Stimulated activated naive B cell treated with anti-CD40 and anti-IgM and Interleukin-4, amounts not matched to agents 10 μg/mL and 1 μg/mL and 100 μg/mL, for 72 hours (primary cell): ENCODE data around the gene MYO1D.
"Not testable (repeated sequence)": the region's sequence is repeated elsewhere in the genome, so short reads cannot be mapped to it uniquely, and the experiment has no call there.

Experiments
- ATAC-seq, 2 donors: fragments of 150-1000 bp; cut with Tn5 transposase; replicated peaks; 2 replicates each; pipeline ENCODE4 v1.10.0; 2021; ENCODE audit warnings: moderate library complexity in 1 of 2
- DNase-seq: peaks from one replicate; pipeline ENCODE4 v3.0.0; 2021
- H3K27ac Mint-ChIP-seq: one replicate; pipeline ENCODE4 v1.8.0; 2022; ENCODE audit warnings: mild to moderate bottlenecking, mixed read lengths
- H3K27me3 Mint-ChIP-seq, 2 donors: one replicate each; pipeline ENCODE4 v1.8.0; 2022; ENCODE audit warnings: mixed read lengths in 2 of 2
- H3K36me3 Mint-ChIP-seq, 2 donors: one replicate each; pipeline ENCODE4 v1.8.0; 2022; ENCODE audit warnings: mixed read lengths in 2 of 2, mild to moderate bottlenecking in 1 of 2
- H3K4me1 Mint-ChIP-seq, 2 donors: one replicate each; pipeline ENCODE4 v1.8.0; 2022; ENCODE audit warnings: mixed read lengths in 2 of 2, mild to moderate bottlenecking in 1 of 2
- H3K4me3 Mint-ChIP-seq, 2 donors: one replicate each; pipeline ENCODE4 v1.8.0; 2022; ENCODE audit warnings: mild to moderate bottlenecking in 2 of 2, mixed read lengths in 2 of 2, moderate library complexity in 1 of 2
- H3K9me3 Mint-ChIP-seq, 2 donors: one replicate each; pipeline ENCODE4 v1.8.0; 2022; ENCODE audit warnings: mixed read lengths in 2 of 2, mild to moderate bottlenecking in 1 of 2

The MYO1D gene

DNA sequence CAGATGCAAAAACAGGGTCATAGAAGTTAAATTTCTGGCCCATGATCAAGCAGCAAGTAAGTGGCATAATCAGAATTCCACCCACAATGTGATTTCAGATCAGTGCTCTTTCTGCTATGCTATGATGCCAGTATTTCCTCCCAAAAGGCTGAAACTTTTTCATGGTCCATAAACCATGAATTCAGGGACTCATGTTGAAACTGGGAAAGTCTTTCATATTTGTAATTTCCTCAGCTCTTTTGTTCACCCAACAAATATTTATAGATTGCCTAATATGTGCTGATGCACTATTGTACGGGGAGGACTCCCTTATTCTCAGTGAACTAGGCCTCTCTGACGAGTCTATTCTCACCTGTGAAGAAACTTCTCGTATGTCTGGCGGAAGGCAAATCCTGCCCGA, 156.3 kb downstream of the MYO1D start:
- DNase-seq = no peak
- Mint-ChIP-seq H3K27ac (no peak overlapping the region), H3K27me3 (no peaks in the 10 kb centered on the region), H3K4me3 (no peak overlapping the region), H3K4me1 (no peaks in the 10 kb centered on the region), H3K36me3 (peaks cover 26 to 34% of the 10 kb centered on the region in 2 donors), H3K9me3 (peaks cover 4 to 5% of the 10 kb centered on the region in 2 donors)
- no peak for ATAC-seq

DNA sequence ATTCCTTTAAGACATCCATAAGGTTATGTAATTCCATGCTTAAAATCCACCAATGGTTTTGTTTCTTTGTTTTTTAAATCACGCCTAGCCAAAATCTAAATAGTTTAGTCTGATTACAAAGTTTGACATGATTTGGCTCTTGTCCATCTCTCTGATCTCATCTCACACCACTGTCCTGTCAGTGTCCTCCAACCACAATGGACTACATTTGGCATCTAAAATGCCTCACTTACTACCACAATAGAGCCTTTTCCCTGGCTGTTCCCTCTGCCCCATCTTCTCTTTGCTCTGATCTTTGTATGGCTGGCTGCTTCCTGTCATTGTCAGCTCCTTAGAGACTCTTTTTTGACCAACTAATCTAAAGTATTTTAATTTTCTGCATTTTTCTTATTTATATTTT, 157.2 kb downstream of the MYO1D start:
- no peak overlapping the region for H3K27ac Mint-ChIP-seq
- DNase-seq (no peak), ATAC-seq (no peak)
- no peaks in the 10 kb centered on the region for H3K9me3 Mint-ChIP-seq
- H3K27me3 Mint-ChIP-seq = no peaks in the 10 kb centered on the region
- H3K4me1 Mint-ChIP-seq = no peaks in the 10 kb centered on the region
- no peak overlapping the region for H3K4me3 Mint-ChIP-seq
- peaks cover 17 to 27% of the 10 kb centered on the region in 2 donors for H3K36me3 Mint-ChIP-seq

DNA sequence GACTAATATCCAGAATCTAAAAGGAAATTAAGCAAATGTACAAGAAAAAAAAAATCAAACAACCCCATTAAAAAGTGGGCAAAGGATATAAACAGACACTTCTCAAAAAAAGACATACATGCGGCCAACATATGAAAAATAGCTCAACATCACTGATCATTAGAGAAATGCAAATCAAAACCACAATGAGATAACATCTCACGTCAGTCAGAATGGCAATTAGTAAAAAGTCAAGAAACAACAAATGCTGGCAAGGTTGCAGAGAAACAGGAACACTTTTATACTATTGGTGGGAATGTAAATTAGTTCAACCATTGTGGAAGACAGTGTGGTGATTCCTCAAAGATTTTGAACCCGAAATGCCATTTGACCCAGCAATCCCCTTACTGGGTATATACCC, 162.0 kb downstream of the MYO1D start:
- H3K36me3 Mint-ChIP-seq = peaks cover 16 to 39% of the 10 kb centered on the region in 2 donors
- not testable (repeated sequence) for DNase-seq, H3K9me3 Mint-ChIP-seq

DNA sequence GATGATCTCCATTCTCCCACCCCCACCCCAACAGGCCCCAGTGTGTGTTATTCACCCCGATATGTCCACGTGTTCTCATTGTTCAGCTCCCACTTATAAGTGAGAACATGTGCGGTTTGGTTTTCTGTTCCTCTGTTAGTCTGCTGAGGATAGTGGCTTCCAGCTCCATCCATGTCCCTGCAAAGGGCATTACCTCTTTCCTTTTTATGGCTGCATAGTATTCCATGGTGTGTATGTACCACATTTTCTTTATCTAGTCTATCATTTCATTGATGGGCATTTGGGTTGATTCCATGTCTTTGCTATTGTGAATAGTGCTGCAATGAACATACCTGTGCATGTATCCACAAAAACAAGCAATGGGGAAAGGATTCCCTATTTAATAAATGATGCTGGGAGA, 162.7 kb downstream of the MYO1D start:
- ATAC-seq, H3K4me1 Mint-ChIP-seq, DNase-seq, H3K9me3 Mint-ChIP-seq, H3K4me3 Mint-ChIP-seq, H3K27me3 Mint-ChIP-seq, H3K27ac Mint-ChIP-seq: not testable (repeated sequence)
- H3K36me3 Mint-ChIP-seq = peaks cover 16 to 35% of the 10 kb centered on the region in 2 donors

More for the DNA sequence above, 162.0 kb downstream of the MYO1D start:
- not testable (repeated sequence) for H3K4me1 Mint-ChIP-seq, H3K27ac Mint-ChIP-seq, ATAC-seq, H3K4me3 Mint-ChIP-seq, H3K27me3 Mint-ChIP-seq

DNA sequence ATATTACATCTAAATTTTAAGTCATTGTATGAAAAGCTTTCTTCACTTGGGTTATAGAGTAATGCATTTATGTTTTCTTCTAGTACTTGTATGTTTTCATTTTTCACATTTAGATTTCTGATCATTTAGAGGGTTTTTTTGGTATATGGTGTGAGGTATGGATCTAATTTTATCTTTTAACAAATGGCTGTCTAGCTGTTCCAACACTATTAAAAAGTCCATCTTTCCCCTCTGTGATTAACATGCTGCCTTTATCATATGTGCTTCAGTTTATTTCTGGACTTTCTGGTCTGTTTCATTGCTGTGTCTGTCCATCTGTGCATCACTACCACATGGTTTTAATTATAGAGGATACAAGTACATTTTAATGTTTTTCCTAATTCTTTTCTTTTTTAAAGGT, 163.8 kb downstream of the MYO1D start:
- Mint-ChIP-seq H3K4me3 (no peak overlapping the region), H3K9me3 (no peaks in the 10 kb centered on the region), H3K36me3 (peaks cover 11 to 27% of the 10 kb centered on the region in 2 donors), H3K27ac (no peak overlapping the region), H3K4me1 (no peaks in the 10 kb centered on the region), H3K27me3 (no peaks in the 10 kb centered on the region)
- ATAC-seq (no peak), DNase-seq (no peak)

DNA sequence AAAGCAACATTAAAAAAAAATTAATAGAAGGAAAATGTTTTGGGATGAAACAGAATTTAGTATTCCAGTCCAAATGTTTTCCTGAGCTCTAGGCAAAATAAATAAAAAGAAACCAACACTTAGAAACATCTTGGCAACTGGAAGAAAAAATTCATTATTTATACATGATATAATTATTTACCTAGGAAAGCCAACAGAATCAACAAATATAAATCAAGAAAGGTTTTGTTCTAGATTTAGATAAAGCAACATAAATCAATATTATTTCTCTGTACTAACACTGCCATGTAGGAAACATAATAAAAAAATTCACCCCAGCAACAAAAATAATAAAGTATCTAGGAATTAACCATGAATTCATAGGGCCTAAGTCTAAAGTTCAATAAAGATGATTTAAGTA, 167.4 kb downstream of the MYO1D start:
- H3K36me3 Mint-ChIP-seq = peaks cover 8 to 23% of the 10 kb centered on the region in 2 donors
- DNase-seq = no peak
- no peaks in the 10 kb centered on the region for H3K9me3 Mint-ChIP-seq
- H3K27ac Mint-ChIP-seq = no peak overlapping the region
- H3K27me3 Mint-ChIP-seq = no peaks in the 10 kb centered on the region
- no peak for ATAC-seq
- H3K4me1 Mint-ChIP-seq = no peaks in the 10 kb centered on the region
- H3K4me3 Mint-ChIP-seq = no peak overlapping the region

DNA sequence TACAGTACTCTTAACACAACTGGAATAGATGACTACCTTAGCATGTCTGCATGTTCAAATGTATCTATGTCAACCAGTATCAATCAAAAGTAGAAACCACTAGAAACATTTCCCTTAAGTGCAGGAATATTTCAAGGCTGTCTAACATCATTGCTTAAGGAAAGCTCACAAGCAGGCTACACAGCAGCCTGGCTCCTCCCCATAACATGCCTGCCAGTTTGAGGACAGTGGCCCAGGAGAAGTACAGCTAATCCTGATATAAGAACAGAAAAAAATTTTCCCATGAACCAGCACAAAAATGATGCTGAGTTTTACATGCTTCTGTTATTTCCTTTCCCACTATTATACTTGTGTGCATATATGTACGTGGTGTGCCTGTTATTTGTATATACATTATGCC, 175.1 kb downstream of the MYO1D start:
- no peaks in the 10 kb centered on the region for H3K4me1 Mint-ChIP-seq

DNA sequence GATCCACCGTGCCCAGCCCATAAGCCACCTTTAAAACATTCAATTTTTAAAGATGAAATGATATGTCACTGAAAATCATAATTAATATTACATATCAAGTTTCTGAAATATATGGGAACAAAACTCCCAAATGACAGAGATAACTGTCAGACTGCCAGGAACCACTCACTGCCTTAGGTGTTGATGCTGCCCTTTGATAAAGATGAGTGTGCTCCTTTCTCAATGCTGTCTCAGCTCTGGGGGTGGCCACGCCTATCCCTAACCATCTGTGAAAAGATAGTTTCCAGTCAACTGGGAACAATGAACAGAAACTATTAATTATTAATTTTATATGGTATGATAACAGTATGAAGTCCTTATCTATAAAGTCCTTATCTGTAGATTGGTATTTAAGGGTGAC, 177.7 kb downstream of the MYO1D start:
- H3K9me3 Mint-ChIP-seq = no peaks in the 10 kb centered on the region
- H3K4me1 Mint-ChIP-seq = no peaks in the 10 kb centered on the region
- peaks cover 0 to 5% of the 10 kb centered on the region in 2 donors for H3K27me3 Mint-ChIP-seq
- no peak overlapping the region for H3K4me3 Mint-ChIP-seq
- peaks cover 3 to 4% of the 10 kb centered on the region in 2 donors for H3K36me3 Mint-ChIP-seq
- ATAC-seq = no peak
- DNase-seq = no peak
- no peak overlapping the region for H3K27ac Mint-ChIP-seq

More for the DNA sequence above, 175.1 kb downstream of the MYO1D start:
- Mint-ChIP-seq H3K27ac (no peak overlapping the region), H3K27me3 (no peaks in the 10 kb centered on the region), H3K4me3 (no peak overlapping the region), H3K9me3 (no peaks in the 10 kb centered on the region), H3K36me3 (peaks cover 3% of the 10 kb centered on the region in 2 donors)
- DNase-seq = no peak
- no peak for ATAC-seq

DNA sequence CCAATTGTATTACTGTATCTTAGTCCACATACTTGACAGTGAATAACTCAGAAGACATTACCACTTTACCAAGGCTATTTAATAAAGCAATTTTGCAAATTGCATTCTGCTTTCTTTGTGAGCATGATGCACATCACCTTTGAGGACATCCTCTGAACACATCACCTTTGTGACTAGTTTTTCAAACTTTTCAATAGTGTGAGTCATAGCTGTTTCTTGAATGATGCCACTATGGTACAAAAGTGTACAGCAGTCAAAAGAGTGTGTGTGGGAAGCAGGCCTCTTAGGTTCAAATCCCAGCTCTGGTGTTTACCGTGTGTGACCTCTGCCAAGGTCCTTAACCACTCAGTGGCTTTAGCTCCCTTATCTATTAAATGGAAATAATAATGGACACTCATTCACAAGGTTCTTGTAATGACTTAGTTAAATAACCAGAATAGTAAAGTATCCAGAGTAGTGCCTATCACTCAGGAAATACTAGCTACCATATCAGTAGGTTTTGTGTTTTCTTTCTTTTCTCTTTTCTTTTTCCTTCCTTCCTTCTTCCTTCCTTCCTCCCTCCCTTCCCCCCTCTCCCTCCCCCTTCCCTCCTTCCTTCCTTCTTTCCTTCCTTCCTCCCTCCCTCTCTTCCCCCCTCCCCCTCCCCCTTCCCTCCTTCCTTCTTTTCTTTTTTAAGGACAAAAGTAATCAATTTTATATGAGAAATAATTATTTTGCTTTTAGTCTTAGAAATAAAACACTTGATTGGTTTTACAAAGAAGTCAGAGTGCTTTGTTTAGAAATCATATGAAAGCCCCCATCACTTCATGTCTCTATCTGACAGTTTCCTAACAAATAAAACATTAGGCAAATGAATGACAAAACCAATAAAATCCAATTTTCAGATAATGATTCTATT, 178.9 kb downstream of the MYO1D start:
- Mint-ChIP-seq H3K9me3 (no peaks in the 10 kb centered on the region), H3K4me1 (no peaks in the 10 kb centered on the region), H3K27me3 (peaks cover 5 to 7% of the 10 kb centered on the region in 2 donors), H3K36me3 (peaks cover 3 to 4% of the 10 kb centered on the region in 2 donors), H3K4me3 (no peak overlapping the region), H3K27ac (no peak overlapping the region)
- ATAC-seq (no peak), DNase-seq (no peak)

DNA sequence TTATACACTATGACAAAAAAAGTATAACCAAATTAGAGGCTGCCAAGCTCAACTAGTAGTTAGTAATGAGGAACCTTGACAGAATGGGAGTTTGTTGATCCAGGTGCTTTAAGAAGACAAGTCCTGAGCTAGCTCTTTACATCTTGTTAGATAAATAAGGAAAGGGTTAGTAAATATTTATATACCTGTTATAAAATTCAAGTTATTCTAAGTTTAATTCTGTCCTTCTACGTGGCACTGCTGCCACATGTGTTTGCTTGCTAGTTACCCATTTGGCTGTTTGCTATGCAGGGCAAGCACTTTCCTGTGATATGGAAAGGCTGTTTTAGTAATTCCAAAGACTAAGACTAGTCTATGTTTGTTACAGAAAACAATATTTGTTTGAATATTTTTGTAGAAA, 180.5 kb downstream of the MYO1D start:
- DNase-seq (no peak), ATAC-seq (no peak)
- Mint-ChIP-seq H3K4me3 (no peak overlapping the region), H3K36me3 (peaks cover 3 to 4% of the 10 kb centered on the region in 2 donors), H3K27ac (no peak overlapping the region), H3K4me1 (no peaks in the 10 kb centered on the region), H3K9me3 (no peaks in the 10 kb centered on the region), H3K27me3 (peaks cover 5 to 8% of the 10 kb centered on the region in 2 donors)

DNA sequence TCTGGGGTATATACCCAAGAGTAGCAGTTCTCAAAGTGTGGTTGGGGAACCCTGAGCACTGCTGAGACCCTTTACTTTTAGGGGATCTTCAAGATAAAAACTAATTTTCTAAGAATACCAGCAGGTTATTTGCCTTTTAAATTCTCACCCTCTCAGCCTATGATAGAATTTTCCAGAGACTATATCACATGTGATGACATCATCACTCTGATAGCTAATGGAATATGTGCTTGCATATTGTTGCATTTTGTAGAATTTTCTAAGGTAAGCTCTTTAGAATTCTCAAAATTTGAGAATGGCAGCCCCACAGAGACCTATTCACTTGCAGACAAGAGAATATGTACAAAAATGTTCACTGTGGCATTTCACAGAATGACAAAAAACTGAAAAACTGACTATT, 181.1 kb downstream of the MYO1D start:
- H3K27ac Mint-ChIP-seq = no peak overlapping the region
- ATAC-seq (no peak), DNase-seq (no peak)
- H3K9me3 Mint-ChIP-seq = no peaks in the 10 kb centered on the region
- no peak overlapping the region for H3K4me3 Mint-ChIP-seq
- peaks cover 5 to 8% of the 10 kb centered on the region in 2 donors for H3K27me3 Mint-ChIP-seq
- peaks cover 3 to 4% of the 10 kb centered on the region in 2 donors for H3K36me3 Mint-ChIP-seq
- no peaks in the 10 kb centered on the region for H3K4me1 Mint-ChIP-seq

DNA sequence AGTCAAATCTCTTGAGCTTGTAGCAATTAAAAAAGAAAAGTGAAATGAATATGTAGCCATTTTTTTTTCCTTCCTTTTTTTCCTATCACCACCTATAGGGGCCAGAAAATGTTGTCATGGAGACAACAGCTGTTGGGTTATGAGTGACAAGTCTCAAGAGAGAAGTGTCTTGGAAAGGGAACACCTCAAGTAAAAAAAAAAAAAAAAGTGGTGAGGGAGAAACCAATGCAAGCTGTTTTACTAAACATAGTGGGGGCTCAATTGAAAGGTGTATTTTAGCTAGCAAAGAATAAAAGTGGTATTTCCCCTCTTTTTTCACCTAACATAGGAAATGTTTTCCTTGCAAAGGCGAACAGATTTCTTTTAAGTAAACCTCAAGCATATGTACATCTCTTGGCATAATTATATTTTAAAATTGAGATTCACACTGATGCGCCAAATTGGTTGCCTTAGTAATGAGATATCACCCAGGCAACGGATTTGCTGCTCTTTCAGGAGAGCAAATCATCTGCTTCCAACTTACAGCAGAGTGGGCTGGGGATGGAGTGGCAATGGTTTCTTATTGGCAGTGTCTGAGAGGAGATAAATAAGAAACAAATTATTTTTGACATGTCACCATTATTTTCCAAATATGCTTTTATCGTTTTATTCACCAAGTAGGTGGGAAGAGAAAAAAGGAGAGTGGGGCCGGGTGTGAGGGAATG, 183.6 kb downstream of the MYO1D start:
- peaks cover 0 to 4% of the 10 kb centered on the region in 2 donors for H3K36me3 Mint-ChIP-seq

DNA sequence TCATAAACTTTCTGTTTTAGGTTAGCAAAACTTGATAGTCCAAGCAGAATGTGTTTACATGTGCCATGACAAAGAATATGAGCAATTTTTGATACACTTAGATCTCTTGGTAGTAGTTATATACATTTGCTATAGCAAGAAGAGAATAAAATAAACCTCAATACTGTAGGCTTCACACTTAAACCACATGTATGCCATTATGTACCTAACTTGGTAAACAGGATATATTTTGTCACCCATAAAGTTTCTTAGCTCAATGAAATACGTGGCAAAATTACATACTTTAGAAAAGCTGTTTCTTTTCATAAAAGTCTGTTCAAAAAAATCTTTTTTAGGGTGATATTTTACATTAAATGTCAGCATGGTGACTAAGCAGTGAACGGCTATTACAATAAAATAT, 184.7 kb downstream of the MYO1D start:
- Mint-ChIP-seq H3K9me3 (no peaks in the 10 kb centered on the region), H3K27ac (no peak overlapping the region)

More for the DNA sequence above, 183.6 kb downstream of the MYO1D start:
- DNase-seq = no peak
- no peak overlapping the region for H3K4me3 Mint-ChIP-seq
- peaks cover 0 to 3% of the 10 kb centered on the region in 2 donors for H3K4me1 Mint-ChIP-seq
- no peak for ATAC-seq
- H3K27me3 Mint-ChIP-seq = peaks cover 5 to 8% of the 10 kb centered on the region in 2 donors
- no peaks in the 10 kb centered on the region for H3K9me3 Mint-ChIP-seq
- H3K27ac Mint-ChIP-seq = no peak overlapping the region

DNA sequence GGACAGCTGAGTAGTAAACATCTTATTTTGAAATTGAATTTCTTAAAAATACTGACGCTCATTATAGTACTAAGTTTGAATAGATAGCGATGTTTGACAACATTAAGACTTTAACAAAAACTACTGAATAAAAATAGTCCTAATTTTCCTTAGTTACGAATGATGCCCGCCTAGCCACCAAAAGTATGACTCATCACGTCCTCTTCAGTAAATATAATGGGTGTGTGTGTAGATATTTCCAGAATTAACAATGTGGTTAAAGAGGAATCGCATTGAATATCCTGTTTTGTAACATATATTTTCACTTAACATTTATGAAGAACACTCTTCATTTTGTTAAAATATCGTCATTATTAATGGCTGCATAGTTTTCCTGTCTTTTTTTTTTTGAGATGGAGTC, 187.6 kb downstream of the MYO1D start:
- ATAC-seq (no peak), DNase-seq (no peak)
- Mint-ChIP-seq H3K36me3 (peaks cover 4 to 6% of the 10 kb centered on the region in 2 donors), H3K27ac (no peak overlapping the region), H3K9me3 (no peaks in the 10 kb centered on the region), H3K27me3 (peaks cover under 1 to 8% of the 10 kb centered on the region in 2 donors), H3K4me3 (no peak overlapping the region), H3K4me1 (peaks cover 0 to 3% of the 10 kb centered on the region in 2 donors)

More for the DNA sequence above, 184.7 kb downstream of the MYO1D start:
- Mint-ChIP-seq H3K4me1 (peaks cover 0 to 3% of the 10 kb centered on the region in 2 donors), H3K4me3 (no peak overlapping the region), H3K27me3 (peaks cover 5 to 8% of the 10 kb centered on the region in 2 donors), H3K36me3 (peaks cover 0 to 4% of the 10 kb centered on the region in 2 donors)
- DNase-seq = no peak
- ATAC-seq = no peak
